NOMO-1 treated with dmso at 0.1 percent for 144 hours (cell line): ENCODE measurements around the gene SIN3A.
A peak's percentile ranks its signal among the peaks of the same experiment; 100 is the strongest.
"Not testable (repeated sequence)": the region's sequence is repeated elsewhere in the genome, so short reads cannot be mapped to it uniquely, and the experiment has no call there.

Source experiments
- DNase-seq: peaks from one replicate; lab custom pipeline; 2025; ENCODE audit not compliant: unreplicated experiment; lab: John Stamatoyannopoulos, UW

The SIN3A gene

DNA sequence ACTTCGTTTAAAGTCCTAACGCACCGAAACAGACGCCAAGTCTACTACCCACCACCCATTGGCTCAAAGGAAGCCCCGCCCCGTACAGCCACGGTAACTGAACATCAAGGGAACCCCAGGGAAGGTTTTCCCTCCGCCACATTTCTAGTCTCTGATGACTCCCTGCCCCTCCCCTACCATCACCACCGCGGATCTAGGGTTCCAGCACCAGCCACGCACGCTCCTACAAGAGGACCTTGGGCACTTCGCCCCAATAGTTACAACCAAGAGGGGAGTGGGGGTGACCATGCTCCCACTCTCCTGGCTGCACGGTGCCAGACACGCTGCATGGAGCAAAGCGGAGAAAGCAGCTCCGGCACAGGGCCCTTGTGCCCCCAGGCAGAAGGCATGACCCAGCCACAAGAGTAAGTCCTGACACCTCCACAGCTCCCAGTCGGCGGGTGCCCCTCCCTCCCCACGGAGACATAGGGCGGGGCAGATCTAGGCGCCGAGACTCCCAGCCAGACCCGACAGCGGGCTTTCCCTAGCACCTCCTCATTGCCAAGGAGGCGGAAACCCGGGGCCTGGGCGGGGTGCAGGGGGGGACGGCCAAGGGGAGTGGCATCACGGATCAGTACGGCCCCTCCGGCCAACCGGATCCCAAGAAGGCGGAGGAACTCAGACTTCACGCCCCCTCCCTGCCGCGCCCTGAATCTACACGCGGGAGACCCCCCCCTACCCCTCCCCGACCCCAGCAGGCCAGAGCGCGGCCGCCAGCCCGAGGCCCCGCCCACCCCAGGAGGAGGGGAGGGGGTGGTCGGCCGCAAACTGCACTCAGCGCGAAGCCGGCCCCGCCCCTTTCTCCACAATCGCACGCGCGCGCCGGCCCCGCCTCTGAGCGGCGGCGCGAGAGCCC lies 936 bp downstream of the SIN3A start:
- peak; percentile 93 for DNase-seq

DNA sequence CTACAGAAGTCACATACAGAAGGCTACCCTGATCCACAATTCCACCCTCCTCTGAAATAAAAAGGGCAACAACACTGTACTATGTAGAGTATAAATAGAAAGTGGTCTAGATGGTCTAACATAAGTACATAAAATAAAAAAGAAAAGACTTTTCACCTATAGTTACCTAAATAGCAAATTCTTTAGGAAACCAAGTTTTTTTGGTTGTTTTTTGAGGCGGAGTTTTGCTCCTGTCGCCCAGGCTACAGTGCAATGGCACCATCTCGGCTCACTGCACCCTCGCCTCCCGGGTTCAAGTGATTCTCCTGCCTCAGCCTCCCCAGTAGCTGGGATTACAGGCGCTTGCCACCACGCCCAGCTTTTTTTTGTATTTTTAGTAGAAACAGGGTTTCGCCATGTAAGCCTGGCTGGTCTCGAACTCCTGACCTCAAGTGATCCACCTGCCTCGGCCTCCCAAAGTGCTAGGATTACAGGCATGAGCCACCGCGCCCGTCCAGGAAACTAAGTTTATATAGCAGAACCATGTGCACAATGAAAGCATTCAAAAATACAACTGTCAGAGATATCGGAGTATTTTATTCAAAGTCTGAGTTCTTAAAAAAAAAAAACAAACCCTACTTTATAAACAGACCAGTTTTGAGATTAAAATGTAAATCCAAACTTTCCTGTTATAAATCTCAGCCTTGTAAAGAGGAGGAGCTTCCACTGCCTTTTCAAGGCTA lies 1.7 kb downstream of the SIN3A start:
- no peak for DNase-seq

- not testable (repeated sequence) for DNase-seq
Observed at GRCh38 chr15:75448171-75448570, 3.3 kb downstream of the SIN3A start.

DNA sequence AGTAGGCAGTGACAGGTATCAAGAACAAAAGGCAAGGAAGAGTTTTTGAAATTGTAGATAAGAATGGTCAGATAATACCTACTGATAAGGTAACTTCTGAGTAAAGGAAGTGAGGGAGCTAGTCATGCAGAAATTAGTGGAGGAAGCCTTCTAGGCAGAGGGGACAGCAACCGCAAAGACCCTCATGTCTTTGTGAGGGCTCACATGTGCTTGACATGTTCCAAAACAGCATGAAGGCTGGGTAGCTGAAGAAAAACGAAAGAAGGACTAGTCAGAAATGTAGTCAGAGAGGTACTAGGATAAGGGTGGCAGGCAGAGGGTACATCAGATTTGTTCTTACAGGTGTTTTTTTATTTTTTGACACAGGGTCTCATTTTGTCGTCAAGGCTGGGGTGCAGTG lies 5.3 kb downstream of the SIN3A start:
- DNase-seq, result no peak

- DNase-seq, result not testable (repeated sequence)
Observed at GRCh38 chr15:75445324-75445723, 6.2 kb downstream of the SIN3A start.

GRCh38 chr15:75443972-75444453 lies 7.5 kb downstream of the SIN3A start:
- not testable (repeated sequence) for DNase-seq

GRCh38 chr15:75437721-75438120 lies 13.8 kb downstream of the SIN3A start:
- DNase-seq, result no peak

- no peak for DNase-seq
Observed at GRCh38 chr15:75436881-75437280, 14.6 kb downstream of the SIN3A start.

GRCh38 chr15:75431682-75432081 lies 19.8 kb downstream of the SIN3A start:
- no peak for DNase-seq

- DNase-seq, result no peak
Observed at GRCh38 chr15:75431270-75431669, 20.2 kb downstream of the SIN3A start.

- no peak for DNase-seq
Observed at GRCh38 chr15:75430259-75430658, 21.2 kb downstream of the SIN3A start.

DNA sequence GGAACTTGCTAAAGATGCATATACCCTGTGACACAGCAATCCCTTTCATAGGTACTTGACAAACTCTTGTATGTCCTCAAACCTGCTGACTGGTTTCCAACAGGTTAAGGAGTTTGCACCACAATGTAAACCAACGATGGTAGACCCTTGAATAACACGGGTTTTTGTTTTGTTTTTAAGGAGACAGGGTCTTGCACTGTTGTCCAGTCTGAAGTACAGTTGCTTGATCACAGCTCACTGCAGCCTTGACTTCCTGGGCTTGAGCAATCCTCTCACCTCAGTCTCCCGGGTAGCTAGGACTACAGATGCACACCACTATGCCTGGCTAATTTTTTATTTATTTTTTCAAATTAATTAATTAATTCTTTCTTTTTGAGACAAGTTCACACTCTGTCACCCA lies 23.3 kb downstream of the SIN3A start:
- no peak for DNase-seq

GRCh38 chr15:75425966-75426500 lies 25.5 kb downstream of the SIN3A start:
- no peak for DNase-seq

DNA sequence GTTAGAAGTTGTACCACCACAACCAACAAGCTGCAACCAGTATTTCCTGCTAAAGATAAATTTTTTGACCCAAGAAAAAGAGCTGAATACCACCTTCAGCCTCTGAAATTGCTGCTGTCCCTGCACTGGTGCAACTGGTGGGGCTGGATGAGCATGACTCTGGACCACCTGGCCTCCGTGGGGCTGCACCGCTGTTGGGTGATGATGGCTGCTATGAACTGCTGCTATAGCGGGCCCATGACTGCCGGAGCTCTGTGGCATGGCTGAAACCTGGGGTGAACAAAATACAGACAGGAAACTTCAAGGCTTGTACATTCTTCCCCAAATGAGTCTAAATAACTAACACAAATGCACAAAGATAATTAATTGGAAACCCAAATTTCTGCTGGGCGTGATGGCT lies 28.9 kb downstream of the SIN3A start:
- no peak for DNase-seq

GRCh38 chr15:75420698-75421097 lies 30.8 kb downstream of the SIN3A start:
- DNase-seq, result no peak

- no peak for DNase-seq
Observed at GRCh38 chr15:75416584-75416983, 34.9 kb downstream of the SIN3A start.

DNA sequence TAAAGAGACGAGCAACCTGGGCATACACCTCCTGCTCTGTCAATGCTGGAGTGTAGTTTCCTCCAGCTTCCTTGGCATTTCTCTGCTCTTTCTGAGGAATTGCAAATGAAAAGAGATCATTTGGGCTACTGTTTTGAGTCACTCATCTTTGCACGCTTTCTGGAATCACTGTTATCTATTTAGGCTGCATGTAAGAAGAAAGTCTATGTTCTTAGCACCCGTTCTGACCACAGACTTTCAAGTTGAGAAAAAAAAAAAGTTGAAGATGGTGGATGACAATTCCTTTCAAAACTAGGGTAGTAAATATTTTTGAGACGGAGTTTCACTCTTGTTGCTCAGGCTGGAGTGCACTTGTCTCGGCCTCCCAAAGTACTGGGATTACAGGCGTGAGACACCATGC lies 41.3 kb downstream of the SIN3A start:
- no peak for DNase-seq

GRCh38 chr15:75407083-75407482 lies 44.4 kb downstream of the SIN3A start:
- no peak for DNase-seq

- DNase-seq, result no peak
Observed at GRCh38 chr15:75403892-75404291, 47.6 kb downstream of the SIN3A start.

- no peak for DNase-seq
Observed at GRCh38 chr15:75397494-75397893, 54.0 kb downstream of the SIN3A start.

DNA sequence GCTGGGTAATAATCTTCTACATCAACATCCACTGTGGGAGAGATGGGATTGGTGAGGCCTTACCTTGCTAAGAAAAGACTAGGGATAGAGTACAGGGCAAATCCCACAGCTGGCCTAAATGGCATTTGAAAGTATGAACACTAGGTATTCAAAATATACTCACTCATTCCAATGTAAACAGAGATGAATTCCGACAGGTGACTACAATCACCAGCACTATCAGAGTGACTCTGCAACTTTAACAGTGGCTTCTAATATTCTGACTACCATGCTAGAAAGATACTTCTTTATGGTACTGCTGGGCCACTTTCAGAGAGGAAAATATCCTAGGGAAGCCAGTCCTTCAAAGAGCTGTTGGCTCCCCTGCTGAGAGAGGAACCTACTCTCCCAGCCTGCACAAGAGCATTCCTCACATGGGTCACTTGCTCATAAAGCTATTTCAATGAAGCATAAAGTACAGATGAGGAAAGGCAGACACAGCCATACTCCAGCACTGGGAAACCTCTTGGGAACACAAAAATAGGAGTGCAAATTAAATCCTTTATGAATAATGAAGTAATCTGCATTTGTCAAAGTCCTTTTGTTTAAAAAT lies 61.6 kb downstream of the SIN3A start:
- DNase-seq, result no peak
